Ureter (tissue), 1 donor: ENCODE measurements around the gene HSP90AB1. TPM values are rescaled to one million over a fixed set of nuclear protein-coding genes. Genes with fewer than 3 reads are reported as not detected.

ENCODE experiments used
- DNase-seq: peaks from one replicate; pipeline ENCODE4 v3.0.0-alpha.2; 2020; ENCODE audit warnings: low spot score
- total RNA-seq: library from RNA; stranded (reverse); gene quantifications from one replicate; pipeline ENCODE4 v1.2.4, GENCODE V29; 2023
- donor health status: DM: yes; HTN: yes; CAD: no.

The HSP90AB1 gene
- total RNA-seq, 1 donor from 2014 or later: 936 TPM

DNA sequence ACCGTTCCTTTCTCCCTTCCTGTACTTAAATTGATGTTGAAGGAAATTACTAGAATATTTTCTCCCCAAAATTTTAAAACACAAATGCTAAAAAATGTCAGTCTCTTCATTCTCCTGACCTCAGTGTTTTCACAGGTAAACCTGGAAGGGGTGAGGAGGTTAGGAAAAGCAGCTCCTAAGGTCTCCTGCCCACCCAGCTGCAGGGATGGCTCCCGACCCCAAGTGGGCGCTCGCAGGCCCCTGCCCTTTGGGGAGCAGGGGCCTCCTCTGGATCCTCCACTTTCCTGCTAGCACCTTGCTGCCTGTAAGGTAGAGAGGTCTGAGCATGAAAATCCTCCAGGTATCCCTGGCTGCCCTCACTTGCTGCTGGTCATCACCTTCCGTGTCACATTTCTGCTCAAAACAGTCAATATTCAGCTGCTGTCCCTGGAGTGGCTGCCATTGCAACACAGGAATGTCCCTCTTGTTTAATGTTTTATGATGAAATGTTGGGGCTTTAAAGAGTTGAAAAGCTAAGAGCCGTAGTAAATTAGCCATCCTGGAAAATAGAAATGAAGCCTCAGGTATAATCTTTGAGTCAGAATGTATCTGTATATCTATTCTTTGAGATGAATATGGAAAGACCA, 10.9 kb upstream of the HSP90AB1 start:
- DNase-seq: no peak

DNA sequence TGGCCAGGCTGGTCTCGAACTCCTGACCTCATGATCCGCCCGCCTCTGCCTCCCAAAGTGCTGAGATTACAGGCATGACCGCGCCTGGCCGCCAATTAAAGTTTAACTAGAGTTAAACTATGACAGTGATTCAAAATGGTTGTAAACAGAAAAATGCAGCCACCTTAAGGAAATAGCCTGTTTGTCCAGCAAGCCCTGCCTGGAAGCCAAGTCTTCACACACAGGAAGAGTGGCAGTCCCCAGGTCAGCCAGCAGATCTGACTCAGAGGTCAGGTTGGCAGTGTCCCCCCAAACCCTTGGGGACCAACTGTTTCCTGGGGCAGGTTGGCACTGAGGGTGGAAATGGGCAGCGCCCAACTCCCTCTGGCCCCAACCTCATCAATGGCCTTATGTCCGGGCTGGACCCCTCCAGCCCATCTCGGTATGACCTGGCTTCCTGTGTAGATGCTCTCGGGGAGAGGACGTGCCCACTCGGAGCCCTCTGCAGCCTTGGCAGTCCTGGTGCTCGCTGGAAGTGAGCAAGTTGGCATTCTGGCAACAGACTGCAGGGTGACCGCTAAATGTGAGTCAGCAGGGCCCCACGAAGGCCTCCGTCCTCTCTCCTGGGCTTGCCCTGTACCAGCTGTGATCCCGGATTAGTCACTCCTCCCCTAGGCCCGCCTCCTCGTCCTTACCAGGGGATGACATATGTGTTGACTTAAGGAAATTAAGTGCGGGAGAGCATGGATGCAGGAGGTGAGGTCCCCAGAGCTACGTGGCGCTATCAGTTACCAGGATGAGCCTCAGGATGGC, 9.7 kb upstream of the HSP90AB1 start:
- DNase-seq: peak; percentile 96

DNA sequence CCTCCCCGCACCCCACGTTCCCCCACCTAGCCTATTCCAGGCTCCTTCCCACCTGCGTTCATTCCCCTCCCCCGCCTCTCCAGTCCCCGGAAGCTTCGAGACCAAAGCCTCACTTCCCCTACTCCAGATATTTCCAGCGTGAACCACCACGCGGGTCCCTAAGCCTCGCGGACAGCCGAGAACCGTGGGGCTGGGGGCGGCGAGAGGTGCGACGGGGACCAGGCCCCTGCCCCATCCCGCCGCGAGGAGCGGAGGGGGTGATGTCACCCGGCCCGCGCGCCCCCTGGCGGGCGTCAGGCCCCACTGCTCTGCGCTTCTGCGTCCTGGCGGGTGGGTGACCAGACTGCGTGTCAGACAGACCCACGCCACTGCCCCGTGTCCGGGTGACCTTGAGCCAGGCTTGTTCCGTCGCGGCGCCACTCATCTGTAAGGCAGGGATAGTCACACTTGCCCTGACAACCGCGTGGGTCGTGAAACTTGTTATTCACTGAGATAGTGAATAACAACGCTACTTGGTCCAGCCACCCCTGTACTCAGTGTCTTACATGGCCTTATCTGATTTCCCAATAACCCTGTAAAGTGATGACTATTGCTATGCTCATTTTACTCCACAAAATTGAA, 9.0 kb upstream of the HSP90AB1 start:
- peak; percentile 84 for DNase-seq

DNA sequence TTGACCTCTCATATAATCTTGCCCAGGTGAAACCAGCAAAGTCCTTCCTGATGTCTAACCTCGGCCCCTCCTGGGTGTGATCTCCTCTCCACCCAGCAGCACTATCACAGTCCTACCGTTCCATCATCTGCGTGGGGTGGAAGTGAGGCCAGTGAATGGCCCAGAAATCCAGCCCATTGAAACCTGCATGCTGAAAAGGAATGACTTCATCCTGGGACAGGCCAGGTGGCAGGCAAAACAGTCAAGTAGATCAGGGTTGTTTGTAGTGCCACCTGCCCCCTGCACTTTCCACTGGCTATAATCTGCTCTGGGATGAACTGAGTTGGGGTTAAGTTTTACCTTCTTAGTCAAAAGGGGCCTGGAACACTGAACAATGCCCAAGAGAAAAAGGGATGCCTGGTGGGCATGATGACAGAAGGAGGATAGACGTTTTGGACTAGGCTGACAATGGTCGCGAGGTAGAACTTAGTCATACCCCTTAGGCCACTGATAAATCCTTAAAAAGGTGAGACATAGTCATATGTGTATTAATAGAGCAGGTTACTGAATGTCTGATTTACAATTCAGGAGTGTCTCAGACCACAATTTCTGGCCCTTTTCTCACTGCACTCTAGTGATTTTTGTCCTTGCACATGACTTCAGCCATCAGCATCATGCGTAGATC, 8.1 kb upstream of the HSP90AB1 start:
- no peak for DNase-seq

DNA sequence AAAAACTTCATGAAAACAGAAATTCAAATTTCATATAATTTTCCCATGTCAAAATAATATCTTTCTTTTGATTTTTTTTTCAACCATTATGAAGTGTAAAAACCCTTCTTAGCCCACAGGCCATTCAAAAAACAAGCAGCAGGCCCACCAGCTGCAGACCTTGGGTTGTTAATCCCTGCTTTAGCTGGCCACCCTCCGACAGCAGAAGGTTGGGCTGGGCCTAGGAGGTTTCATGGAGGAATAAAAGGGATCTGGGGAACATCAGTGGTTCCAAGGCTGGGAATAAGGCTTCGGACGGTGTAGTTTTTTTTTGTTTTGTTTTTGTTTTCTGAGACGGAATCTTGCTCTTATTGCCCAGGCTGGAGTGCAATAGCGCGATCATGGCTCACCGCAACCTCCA, 3.6 kb upstream of the HSP90AB1 start:
- DNase-seq: no peak

DNA sequence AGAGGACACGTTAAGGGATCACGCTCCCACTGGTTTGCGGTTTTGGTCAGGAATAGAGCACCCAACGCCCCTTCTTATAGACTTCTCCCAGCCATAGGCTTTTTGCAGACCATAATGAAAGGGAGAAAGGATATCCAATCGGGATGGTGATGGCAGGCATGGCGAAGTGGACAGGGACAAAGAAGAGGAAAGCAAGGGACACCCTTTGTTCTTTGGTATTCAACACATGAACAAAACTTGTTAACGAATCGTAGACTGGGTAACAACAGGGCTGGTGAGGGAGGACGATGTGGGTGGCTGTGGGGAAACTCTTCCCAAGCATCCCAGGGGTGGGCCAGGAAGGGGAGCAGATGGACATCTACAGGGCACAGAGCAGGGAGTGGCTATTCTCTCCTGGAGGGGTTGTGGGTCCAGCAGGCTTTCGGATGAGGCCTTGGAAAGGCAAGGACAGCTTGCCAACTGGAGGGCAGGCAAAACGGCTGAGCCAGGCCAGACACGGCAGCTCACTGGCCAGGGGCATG, 1.4 kb upstream of the HSP90AB1 start:
- DNase-seq: no peak

DNA sequence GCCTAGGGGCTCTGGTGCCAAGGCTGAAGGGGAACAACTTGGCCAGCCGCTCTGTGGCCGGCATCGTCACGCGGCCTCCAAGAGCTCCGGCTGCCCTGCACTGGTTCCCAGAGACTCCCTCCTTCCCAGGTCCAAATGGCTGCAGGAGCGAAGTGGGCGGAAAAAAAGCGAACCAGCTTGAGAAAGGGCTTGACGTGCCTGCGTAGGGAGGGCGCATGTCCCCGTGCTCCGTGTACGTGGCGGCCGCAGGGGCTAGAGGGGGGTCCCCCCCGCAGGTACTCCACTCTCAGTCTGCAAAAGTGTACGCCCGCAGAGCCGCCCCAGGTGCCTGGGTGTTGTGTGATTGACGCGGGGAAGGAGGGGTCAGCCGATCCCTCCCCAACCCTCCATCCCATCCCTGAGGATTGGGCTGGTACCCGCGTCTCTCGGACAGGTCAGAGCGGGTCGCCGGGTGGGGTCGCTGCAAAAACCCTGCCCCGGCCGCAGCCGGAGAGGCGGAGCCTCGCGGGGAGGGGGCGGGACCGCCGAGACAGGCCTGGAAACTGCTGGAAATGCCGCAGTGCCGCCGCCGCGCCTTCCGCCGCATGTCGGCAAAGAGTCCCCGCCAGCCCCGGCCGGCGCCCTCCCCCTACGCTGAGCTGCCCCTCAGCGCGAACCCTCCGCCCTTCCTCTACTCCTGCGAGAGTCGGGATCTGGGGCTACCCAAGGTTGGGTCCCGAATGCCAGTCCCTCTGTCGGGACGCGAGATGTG, 814 bp upstream of the HSP90AB1 start:
- DNase-seq: peak; percentile 92

DNA sequence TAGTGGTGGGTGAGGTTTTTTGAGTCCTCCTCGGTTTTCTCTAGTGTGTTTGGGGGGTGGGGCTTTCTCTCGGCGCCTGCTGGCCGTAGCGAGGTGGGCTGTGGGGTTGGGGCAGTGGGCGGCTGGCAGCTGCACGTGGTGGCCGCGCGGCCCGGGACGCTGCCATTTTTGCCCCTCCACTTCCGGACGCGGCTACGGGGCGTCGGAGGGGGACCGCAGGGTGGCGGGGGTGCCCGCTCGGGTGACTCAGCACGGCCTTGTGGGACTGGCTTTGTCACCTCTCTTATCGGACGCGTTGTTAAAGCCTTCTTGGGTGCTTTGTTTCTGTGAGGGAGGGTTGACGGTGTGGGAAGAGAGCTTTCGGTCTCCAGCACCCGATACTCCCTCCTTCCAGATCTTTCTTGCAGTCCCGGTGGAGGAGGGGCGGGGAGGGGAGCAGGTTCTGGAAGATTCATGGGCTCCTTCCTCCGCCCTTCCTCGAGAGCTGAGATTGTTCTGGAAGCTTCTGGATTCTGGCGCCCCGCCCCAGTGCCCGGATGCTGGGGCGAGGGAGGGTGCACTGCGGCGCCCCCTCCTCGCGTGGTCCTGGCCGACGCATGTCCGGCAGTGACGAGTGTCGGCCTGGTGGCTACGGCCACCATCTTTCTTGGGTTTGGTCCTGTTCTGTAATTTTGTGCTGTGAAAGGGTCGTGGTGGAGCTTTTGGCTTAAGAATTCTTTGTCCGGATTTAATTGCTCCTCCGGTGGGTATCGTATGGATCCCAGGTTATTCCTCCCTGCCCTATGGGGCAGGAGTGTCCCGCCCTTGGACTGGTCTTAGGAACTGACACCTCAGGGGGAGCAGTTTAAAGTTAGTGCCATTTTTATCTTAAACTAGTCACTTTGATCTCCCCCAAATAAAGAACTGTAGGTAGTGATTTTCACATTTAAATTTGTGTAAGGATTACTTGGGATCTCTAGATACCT, 719 bp downstream of the HSP90AB1 start:
- DNase-seq: peak; percentile 82

DNA sequence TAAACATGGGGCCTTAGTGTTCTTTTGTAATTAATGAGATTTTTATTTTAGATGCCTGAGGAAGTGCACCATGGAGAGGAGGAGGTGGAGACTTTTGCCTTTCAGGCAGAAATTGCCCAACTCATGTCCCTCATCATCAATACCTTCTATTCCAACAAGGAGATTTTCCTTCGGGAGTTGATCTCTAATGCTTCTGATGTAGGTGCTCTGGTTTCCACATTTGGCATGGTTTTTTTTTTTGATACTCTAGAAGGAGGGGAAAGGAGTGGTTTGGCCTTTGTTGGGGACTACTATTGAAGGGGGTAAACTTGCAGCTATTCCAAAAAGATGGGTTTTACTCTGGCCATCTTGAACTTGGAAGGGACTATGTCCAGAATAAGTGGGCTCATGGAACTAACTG, 1.7 kb downstream of the HSP90AB1 start:
- DNase-seq: no peak

DNA sequence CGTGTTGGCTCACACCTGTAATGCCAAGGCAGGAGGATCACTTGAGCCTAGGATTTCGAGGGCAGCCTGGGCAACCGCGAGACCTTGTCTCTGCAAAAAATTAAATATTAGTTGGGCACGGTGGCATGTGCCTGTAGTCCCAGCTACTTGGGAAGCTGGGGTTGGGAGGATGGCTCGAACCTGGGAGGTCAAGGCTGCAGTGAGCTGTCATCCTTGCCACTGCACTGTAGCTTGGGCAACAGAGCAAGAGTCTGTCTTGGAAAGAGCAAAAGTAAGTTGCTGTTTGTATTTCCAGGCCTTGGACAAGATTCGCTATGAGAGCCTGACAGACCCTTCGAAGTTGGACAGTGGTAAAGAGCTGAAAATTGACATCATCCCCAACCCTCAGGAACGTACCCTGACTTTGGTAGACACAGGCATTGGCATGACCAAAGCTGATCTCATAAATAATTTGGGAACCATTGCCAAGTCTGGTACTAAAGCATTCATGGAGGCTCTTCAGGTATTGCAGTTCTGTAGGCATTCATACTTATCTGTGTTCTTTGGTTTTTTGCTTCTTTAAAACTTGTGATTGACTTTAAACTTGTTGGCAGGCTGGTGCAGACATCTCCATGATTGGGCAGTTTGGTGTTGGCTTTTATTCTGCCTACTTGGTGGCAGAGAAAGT, 2.3 kb downstream of the HSP90AB1 start:
- no peak for DNase-seq

DNA sequence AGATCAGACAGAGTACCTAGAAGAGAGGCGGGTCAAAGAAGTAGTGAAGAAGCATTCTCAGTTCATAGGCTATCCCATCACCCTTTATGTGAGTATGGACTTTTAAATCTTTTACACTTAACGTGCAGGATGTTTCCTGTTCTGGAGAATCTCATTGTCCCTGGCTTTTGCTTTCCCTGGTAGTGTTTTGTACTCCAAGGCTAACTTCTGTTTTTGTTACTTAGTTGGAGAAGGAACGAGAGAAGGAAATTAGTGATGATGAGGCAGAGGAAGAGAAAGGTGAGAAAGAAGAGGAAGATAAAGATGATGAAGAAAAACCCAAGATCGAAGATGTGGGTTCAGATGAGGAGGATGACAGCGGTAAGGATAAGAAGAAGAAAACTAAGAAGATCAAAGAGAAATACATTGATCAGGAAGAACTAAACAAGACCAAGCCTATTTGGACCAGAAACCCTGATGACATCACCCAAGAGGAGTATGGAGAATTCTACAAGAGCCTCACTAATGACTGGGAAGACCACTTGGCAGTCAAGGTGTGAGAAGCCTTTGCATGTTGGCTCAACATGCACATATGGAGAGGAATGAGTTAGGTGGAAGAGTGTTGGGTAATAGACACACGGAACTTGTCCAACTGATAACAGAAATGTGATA, 3.3 kb downstream of the HSP90AB1 start:
- no peak for DNase-seq

DNA sequence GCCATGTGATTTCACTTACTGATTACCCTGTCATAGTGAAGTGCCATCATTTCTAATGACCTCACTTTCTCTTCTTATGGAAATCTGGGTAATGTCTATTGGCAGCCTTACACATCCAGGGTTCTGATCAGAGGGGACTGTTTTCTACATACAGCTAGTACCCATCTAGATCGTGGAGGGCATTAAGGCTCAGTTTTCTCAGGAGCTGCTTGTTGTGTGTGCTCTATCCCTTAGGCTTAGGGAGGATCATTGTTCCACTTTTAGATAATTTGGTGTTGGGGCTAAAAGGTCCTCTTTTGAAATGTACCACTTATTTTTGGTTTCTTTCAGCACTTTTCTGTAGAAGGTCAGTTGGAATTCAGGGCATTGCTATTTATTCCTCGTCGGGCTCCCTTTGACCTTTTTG, 3.8 kb downstream of the HSP90AB1 start:
- DNase-seq: no peak

DNA sequence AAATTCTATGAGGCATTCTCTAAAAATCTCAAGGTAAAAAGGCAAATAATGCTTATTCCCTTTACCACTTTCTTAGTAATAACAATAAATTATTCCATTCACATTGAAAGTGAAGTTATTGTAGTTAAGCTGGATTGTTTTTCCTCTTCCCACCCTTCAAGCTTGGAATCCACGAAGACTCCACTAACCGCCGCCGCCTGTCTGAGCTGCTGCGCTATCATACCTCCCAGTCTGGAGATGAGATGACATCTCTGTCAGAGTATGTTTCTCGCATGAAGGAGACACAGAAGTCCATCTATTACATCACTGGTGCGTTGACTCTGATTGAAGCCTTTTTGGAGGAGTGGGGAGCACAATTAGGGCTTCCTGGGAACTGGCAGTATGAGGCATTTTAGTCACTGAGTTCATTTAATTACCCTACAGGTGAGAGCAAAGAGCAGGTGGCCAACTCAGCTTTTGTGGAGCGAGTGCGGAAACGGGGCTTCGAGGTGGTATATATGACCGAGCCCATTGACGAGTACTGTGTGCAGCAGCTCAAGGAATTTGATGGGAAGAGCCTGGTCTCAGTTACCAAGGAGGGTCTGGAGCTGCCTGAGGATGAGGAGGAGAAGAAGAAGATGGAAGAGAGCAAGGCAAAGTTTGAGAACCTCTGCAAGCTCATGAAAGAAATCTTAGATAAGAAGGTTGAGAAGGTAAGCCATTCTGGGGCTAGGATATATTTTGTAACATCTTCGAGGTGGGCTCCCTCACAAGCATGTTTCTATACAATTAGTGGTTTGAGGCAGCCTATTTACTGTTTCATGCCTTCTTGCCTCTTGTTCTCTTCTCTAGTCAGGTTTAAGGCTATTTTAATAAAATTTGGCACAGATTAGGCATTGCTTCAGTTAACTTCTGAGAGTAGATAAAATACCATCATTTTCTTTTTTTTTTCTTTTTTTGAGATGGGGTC, 4.9 kb downstream of the HSP90AB1 start:
- DNase-seq: no peak

DNA sequence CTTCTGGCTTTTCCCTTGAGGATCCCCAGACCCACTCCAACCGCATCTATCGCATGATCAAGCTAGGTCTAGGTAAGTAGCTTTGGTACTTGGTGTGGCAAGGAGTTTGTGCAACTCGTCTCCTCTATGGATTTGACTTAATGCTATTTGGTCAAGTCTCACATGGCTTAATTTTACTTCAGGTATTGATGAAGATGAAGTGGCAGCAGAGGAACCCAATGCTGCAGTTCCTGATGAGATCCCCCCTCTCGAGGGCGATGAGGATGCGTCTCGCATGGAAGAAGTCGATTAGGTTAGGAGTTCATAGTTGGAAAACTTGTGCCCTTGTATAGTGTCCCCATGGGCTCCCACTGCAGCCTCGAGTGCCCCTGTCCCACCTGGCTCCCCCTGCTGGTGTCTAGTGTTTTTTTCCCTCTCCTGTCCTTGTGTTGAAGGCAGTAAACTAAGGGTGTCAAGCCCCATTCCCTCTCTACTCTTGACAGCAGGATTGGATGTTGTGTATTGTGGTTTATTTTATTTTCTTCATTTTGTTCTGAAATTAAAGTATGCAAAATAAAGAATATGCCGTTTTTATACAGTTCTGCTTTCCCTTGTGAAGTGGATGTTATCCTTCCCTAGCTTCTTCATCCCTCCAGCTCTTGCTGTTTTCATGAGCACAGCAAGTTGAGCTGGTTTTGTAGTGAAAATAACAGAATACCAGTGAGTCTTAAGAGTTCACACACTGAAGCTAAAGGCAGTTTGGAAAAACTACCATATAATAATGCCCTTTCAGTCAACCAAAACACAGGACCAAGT, 6.6 kb downstream of the HSP90AB1 start:
- DNase-seq: no peak

DNA sequence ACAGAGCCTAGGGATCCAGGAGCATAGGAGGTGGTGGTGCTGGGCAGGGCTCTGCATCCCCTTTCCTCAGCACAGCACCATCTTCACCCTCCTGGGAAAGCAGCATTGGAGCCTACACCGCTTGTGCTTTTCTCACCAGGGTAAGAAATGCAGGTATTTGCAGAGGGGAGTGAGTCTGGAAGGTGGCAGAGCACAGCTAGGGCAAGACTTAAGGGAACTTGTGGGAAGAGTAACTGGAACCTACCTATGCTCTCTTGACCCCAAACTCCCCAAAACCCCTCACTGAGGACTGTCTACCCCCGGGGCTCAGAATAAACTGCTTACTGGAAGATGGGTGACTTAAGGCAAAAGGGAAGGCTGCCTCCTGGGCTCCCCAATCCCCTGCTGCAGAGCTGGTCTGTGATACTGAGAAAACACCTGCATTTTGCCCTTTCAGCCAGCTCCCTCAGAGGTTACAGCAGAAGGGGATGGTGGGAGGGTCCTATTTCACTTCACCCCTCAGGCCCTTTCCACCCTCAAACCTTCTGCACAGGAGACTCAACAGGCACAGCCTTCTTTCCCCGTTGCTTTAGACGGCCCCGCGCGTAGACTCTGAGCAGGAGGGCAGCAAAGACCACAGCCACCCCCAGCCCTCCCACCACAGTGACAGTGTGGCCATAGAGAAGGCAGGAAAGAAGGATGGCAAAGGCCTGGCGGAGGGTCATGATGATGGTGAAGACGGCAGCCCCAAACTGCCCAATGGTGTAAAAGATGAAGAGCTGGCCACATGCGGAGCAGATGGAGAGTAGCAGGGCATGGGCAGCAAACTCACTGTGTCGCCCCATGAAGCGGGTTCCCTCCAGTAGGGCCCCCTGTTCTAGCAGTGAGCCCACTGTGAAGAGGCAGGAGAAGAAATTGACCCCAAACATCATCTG, 7.5 kb downstream of the HSP90AB1 start:
- no peak for DNase-seq
